ENCODE data around the gene KRTAP9-2. TPM values are rescaled to one million over a fixed set of nuclear protein-coding genes. Genes with fewer than 3 reads are reported as not detected.
A peak's percentile ranks its signal among the peaks of the same experiment; 100 is the strongest.
"Not testable (repeated sequence)": the region's sequence is repeated elsewhere in the genome, so short reads cannot be mapped to it uniquely, and the experiment has no call there.

Gene KRTAP9-2
- total RNA-seq, 1 donor from 2014 or later: not detected

DNA sequence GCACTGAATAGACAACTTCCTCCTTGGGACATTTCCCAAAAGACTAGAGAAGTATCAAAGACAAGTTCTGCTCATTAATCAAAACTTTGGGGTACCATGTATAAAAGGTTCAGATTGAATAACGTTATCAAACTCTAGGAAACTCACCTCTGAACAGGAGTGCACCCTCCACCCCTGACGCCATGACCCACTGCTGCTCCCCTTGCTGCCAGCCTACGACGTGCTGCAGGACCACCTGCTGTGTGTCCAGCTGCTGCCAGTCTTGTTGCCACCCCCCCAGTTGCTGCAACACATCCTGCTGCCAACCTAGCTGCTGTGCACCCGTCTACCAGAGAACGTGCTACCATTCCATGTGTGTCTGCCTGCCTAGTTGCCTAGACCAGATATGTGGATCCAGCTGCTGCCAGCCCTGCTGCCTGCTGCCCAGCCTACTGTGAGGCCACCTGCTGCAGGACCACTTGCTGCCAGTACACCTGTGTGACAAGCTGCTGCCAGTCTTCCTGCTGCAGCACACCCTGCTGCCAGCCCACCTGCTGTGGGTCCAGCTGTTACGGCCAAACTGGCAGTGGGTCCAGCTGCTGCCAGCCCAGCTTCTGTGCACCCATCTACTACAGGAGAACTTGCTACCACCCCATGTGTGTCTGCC lies 13.8 kb upstream of the KRTAP9-2 start:
- Mint-ChIP-seq H3K36me3 (ENCODE audit: low read depth) (no peaks in the 10 kb centered on the region), H3K4me3 (no peak overlapping the region), H3K27ac (no peak overlapping the region), H3K9me3 (no peaks in the 10 kb centered on the region), H3K27me3 (peaks cover 20% of the 10 kb centered on the region), H3K4me1 (no peaks in the 10 kb centered on the region)
- DNase-seq: no peak
- intact Hi-C loops (cut with micrococcal nuclease): no loop called here

DNA sequence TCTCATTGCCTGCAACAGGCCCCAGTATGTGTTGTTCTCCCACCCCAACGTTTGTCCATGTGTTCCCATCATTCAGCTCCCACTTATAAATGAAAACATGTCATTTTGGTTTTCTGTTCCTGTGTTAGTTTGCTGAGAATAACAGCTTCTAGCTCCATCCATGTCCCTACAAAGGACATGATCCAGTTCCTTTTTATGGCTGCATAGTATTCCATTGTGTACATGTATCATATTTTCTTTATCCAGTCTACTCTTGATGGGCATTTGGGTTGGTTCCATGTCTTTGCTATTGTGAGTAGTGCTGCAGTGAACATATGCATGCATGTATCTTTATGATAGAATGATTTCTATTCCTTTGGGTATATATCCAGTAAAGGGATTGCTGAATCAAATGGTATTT lies 10.8 kb upstream of the KRTAP9-2 start:
- Mint-ChIP-seq H3K27me3 (peaks cover 3% of the 10 kb centered on the region), H3K4me3 (no peak overlapping the region), H3K9me3 (no peaks in the 10 kb centered on the region), H3K36me3 (ENCODE audit: low read depth) (no peaks in the 10 kb centered on the region), H3K27ac (no peak overlapping the region), H3K4me1 (no peaks in the 10 kb centered on the region)
- no peak for DNase-seq
- intact Hi-C loops (cut with micrococcal nuclease): no loop called here

DNA sequence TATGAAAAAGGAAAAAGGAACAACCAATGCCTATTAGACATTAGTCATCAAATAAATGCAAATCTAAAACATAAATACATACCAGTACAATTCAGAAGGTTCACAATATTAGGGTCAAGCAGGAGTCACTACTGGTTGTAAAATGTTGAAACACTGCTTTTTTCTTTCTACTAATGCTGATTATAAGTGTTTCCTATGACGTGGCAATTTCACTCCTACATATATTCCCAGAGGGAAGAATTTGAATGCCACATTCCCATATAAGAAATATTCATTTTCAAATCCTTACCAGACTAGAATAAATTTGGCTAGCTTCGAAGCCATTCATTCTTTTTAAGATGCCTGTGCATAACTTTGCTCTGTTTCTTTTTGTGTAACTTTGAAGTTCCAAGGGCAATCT lies 2.6 kb upstream of the KRTAP9-2 start:
- Mint-ChIP-seq H3K9me3 (no peaks in the 10 kb centered on the region), H3K4me1 (no peaks in the 10 kb centered on the region), H3K27me3 (peaks cover 10% of the 10 kb centered on the region), H3K36me3 (ENCODE audit: low read depth) (no peaks in the 10 kb centered on the region), H3K27ac (no peak overlapping the region), H3K4me3 (no peak overlapping the region)
- DNase-seq: no peak
- intact Hi-C loops (cut with micrococcal nuclease): no loop called here

DNA sequence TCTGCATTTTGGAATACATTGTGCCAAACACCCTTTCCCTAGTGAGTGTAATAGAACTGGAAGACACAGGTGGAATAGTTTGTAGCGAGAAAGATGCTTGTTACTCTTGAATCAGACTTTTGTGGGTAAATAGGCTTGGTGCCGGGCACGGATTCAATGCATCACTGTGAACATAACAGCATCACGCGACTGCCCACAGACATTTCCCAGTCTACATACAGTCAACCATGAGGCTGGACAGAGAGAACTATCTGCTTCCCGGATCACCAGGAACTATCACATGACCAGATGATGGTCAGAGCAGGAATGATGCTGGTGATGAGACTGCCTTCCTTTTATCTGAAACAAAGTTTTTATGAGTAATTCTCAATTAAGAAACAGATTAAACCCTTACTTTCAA lies 397 bp upstream of the KRTAP9-2 start:
- Mint-ChIP-seq H3K27me3 (peaks cover 7% of the 10 kb centered on the region), H3K9me3 (no peaks in the 10 kb centered on the region), H3K27ac (no peak overlapping the region), H3K4me3 (no peak overlapping the region), H3K36me3 (ENCODE audit: low read depth) (no peaks in the 10 kb centered on the region), H3K4me1 (no peaks in the 10 kb centered on the region)
- intact Hi-C loops (cut with micrococcal nuclease): no loop called here
- peak; percentile 40 for DNase-seq

DNA sequence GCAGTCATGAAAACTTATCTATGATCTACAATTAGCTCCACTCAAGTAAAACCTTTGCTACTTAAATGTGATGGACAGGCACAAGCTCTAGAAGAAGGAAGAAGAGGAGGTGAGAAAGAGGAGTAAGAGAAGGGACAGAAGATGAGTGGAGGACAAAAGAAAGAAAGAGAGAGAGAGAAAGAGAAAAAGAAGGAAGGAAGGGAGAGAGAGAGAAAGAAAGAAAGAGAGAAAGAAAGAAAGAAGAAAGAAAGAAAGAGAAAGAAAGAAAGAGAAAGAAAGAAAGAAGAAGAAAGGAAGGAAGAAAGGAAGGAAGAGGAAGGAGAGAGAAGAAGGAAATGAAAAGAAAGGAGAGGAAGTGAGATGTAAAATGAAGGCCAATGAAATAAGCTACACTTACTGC lies 3.6 kb downstream of the KRTAP9-2 start:
- intact Hi-C loops (cut with micrococcal nuclease): no loop called here
- no peak for DNase-seq
- Mint-ChIP-seq H3K27ac (no peak overlapping the region), H3K4me1 (no peaks in the 10 kb centered on the region), H3K36me3 (ENCODE audit: low read depth) (no peaks in the 10 kb centered on the region), H3K9me3 (no peaks in the 10 kb centered on the region), H3K27me3 (peaks cover 17% of the 10 kb centered on the region), H3K4me3 (no peak overlapping the region)

DNA sequence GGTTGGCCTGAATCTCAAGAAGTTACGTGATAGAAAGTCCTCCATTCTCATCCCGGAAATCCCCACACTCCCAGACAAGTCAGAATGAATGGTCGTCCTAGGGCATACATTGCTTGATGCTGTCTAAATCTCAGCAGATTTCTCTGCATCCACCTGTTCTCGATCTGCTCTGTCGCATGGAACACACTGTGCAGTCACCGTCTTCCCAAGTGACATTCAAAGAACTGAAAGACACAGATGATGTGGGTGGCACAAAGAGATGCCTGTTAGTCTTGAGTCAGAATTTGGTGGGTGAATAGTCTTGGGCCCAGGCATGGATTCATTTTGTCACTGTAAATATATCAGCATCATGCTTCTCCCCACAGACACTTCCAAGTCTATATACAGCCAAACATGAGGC lies 5.3 kb downstream of the KRTAP9-2 start:
- H3K4me3 Mint-ChIP-seq: no peak overlapping the region
- intact Hi-C loops (cut with micrococcal nuclease): no loop called here
- peaks cover 22% of the 10 kb centered on the region for H3K27me3 Mint-ChIP-seq
- H3K36me3 Mint-ChIP-seq (ENCODE audit: low read depth): no peaks in the 10 kb centered on the region
- H3K4me1 Mint-ChIP-seq: no peaks in the 10 kb centered on the region
- no peak for DNase-seq
- no peak overlapping the region for H3K27ac Mint-ChIP-seq
- no peaks in the 10 kb centered on the region for H3K9me3 Mint-ChIP-seq

DNA sequence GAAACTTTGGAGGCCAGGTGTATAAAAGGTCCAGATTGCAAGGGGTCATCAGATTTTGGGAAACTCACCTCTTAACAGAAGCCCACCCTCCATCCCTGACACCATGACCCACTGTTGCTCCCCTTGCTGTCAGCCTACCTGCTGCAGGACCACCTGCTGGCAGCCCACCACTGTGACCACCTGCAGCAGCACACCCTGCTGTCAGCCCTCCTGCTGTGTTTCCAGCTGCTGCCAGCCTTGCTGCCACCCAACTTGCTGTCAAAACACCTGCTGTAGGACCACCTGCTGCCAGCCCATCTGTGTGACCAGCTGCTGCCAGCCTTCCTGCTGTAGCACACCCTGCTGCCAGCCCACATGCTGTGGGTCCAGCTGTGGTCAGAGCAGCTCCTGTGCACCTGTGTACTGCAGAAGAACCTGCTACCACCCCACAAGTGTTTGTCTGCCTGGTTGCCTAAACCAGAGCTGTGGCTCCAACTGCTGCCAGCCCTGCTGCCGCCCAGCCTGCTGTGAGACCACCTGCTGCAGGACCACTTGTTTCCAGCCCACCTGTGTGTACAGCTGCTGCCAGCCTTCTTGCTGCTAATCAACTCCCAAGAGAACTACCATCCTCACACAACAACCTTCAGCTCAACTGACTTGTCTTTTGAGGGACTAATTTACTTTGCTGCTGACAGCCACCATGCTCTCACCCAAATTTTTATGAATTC lies 6.1 kb downstream of the KRTAP9-2 start, which contains the start of gene KRTAP9-3:
KRTAP9-3 (plus strand) TSS at position 51 of the 707 bp plus-strand sequence; CDS start at position 104, 53 bp downstream.
- H3K4me1 Mint-ChIP-seq; H3K9me3 Mint-ChIP-seq; intact Hi-C loops (cut with micrococcal nuclease); H3K36me3 Mint-ChIP-seq (ENCODE audit: low read depth); H3K27ac Mint-ChIP-seq; H3K4me3 Mint-ChIP-seq; DNase-seq: not testable (repeated sequence)
- H3K27me3 Mint-ChIP-seq: peaks cover 23% of the 10 kb centered on the region

DNA sequence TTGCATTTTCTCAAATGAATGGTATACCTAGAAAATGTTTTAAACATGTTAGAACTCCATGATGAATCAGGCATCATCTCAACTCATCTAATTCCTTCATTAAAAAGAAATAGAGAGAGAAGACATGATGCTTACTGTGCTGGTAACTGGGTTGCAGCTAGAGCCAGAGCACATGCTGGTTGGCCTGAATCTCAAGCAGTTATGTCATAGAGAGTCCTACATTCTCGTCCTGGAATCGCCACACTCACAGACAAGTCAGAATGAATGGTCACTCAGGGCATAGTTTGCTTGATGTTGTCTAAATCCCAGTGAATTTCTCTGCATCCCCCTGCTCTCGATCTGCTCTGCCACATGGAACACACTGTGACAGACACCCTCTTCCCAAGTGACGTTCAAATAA lies 10.7 kb downstream of the KRTAP9-2 start:
- H3K9me3 Mint-ChIP-seq; H3K27ac Mint-ChIP-seq; DNase-seq; intact Hi-C loops (cut with micrococcal nuclease); H3K4me3 Mint-ChIP-seq; H3K36me3 Mint-ChIP-seq (ENCODE audit: low read depth); H3K4me1 Mint-ChIP-seq: not testable (repeated sequence)
- H3K27me3 Mint-ChIP-seq: peaks cover 17% of the 10 kb centered on the region

DNA sequence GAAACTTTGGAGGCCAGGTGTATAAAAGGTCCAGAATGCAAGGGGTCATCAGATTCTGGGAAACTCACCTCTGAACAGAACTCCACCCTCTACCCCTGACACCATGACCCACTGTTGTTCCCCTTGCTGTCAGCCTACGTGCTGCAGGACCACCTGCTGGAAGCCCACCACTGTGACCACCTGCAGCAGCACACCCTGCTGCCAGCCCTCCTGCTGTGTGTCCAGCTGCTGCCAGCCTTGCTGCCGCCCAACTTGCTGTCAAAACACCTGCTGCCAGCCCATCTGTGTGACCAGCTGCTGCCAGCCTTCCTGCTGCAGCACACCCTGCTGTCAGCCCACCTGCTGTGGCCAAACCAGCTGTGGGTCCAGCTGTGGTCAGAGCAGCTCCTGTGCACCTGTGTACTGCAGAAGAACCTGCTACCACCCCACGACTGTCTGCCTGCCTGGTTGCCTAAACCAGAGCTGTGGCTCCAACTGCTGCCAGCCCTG lies 11.5 kb downstream of the KRTAP9-2 start, which contains the start of gene KRTAP9-8:
KRTAP9-8 (plus strand) TSS at position 51 of the 489 bp plus-strand sequence; CDS start at position 104, 53 bp downstream.
- not testable (repeated sequence) for DNase-seq

DNA sequence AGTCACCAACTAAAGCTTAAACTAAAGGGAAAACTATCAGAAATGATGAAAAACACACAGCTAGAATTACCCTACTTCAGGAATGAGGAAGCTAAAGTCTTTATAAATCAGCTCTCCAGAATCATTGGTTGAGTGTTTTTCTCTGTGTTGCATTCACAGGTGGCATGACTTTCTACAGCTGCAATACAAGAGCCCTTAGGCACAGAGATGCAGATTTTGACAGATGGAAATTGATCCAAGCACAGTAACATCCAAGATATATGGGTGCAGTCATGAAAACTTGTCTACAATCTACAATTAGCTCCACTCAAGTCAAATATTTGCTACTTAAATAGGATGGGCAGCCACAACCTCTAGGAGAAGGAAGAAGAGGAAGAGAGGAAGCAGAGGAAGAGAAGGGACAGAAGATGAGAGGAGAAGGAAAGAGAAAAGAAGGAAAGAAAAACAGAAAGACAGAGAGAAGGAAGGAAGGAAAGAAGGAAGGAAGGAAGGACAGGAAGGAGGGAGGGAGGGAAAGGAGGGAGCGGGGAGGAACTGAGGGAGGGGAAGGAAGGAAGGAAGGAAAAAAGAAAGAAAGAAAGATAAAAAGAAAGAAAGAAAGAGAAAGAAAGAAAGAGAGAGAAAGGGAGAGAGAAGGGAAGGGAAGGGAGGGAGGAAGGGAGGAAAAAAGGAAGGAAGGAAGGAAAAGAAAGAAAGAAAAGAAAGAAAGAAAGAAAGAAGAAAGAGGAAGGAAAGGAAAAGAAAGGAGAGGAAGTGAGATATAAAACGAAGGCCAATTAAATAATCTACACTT lies 20.7 kb downstream of the KRTAP9-2 start:
- H3K27ac Mint-ChIP-seq; H3K4me1 Mint-ChIP-seq; intact Hi-C loops (cut with micrococcal nuclease); H3K9me3 Mint-ChIP-seq; H3K36me3 Mint-ChIP-seq (ENCODE audit: low read depth); H3K4me3 Mint-ChIP-seq: not testable (repeated sequence)
- peak; percentile 18 for DNase-seq
- peaks cover 20% of the 10 kb centered on the region for H3K27me3 Mint-ChIP-seq

More for the DNA sequence above, 11.5 kb downstream of the KRTAP9-2 start, which contains the start of gene KRTAP9-8:
- H3K27ac Mint-ChIP-seq; H3K36me3 Mint-ChIP-seq (ENCODE audit: low read depth); H3K4me3 Mint-ChIP-seq; H3K4me1 Mint-ChIP-seq; H3K9me3 Mint-ChIP-seq; intact Hi-C loops (cut with micrococcal nuclease): not testable (repeated sequence)
- peaks cover 19% of the 10 kb centered on the region for H3K27me3 Mint-ChIP-seq

DNA sequence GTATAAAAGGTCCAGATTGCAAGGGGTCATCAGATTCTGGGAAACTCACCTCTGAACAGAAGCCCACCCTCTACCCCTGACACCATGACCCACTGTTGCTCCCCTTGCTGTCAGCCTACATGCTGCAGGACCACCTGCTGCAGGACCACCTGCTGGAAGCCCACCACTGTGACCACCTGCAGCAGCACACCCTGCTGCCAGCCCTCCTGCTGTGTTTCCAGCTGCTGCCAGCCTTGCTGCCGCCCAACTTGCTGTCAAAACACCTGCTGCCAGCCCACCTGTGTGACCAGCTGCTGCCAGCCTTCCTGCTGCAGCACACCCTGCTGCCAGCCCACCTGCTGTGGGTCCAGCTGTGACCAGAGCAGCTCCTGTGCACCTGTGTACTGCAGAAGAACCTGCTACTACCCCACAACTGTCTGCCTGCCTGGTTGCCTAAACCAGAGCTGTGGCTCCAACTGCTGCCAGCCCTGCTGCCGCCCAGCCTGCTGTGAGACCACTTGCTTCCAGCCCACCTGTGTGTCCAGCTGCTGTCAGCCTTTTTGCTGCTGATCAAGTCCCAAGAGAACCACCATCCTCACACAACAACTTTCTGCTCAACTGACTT lies 23.3 kb downstream of the KRTAP9-2 start, which contains the start of gene KRTAP9-4:
KRTAP9-4 (plus strand) TSS at position 51 of the 604 bp plus-strand sequence; CDS start at position 85, 34 bp downstream.
- intact Hi-C loops (cut with micrococcal nuclease); H3K9me3 Mint-ChIP-seq; H3K36me3 Mint-ChIP-seq (ENCODE audit: low read depth); H3K4me1 Mint-ChIP-seq; H3K27ac Mint-ChIP-seq; H3K4me3 Mint-ChIP-seq: not testable (repeated sequence)
- H3K27me3 Mint-ChIP-seq: peaks cover 22% of the 10 kb centered on the region
- DNase-seq: peak; percentile 37

DNA sequence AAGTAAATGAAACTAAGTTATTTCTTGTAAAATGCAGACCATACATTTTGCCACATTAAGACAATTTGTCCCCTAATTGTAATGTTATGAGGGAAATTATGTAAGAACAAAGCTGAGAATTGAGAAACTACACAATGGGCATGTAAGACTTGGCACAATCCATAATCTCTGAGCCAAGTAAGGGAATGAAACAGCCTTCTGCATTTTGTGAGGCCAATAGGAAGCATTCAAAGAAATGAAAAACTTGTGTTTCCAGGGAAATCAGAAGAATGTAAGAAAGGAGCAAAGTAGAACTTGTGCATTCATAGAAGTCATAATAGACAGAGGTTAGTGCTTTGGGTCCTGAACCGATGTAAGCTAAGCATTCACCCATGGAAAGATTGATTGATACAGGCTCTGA lies 24.8 kb downstream of the KRTAP9-2 start:
- DNase-seq: no peak
- intact Hi-C loops (cut with micrococcal nuclease): no loop called here
- Mint-ChIP-seq H3K9me3 (no peaks in the 10 kb centered on the region), H3K27me3 (peaks cover 24% of the 10 kb centered on the region), H3K4me1 (no peaks in the 10 kb centered on the region), H3K4me3 (no peak overlapping the region), H3K27ac (no peak overlapping the region), H3K36me3 (ENCODE audit: low read depth) (no peaks in the 10 kb centered on the region)

DNA sequence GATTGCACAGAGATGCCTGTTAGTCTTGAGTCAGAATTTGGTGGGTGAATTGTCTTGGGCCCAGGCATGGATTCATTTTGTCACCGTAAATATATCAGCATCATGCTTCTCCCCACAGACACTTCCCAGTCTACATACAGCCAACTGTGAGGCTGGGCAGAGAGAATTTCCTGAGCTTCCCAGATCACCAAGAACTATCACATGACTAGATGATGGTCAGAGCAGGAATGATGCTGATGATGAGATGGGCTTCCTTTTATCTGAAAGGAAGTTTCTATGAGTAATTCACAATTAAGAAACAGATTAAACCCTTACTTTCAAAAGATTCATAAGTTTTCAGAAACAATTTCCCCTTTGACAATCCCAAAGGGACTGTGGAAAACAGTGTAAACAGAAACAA lies 28.4 kb downstream of the KRTAP9-2 start:
- H3K27me3 Mint-ChIP-seq: peaks cover 34% of the 10 kb centered on the region
- peak; percentile 40 for DNase-seq
- H3K4me1 Mint-ChIP-seq: no peaks in the 10 kb centered on the region
- H3K4me3 Mint-ChIP-seq: no peak overlapping the region
- H3K9me3 Mint-ChIP-seq: no peaks in the 10 kb centered on the region
- intact Hi-C loops (cut with micrococcal nuclease): loop anchor here (5.0 kb wide), 1 partner anchor 42 kb away; no protein-coding TSS in a partner anchor
- no peak overlapping the region for H3K27ac Mint-ChIP-seq
- no peaks in the 10 kb centered on the region for H3K36me3 Mint-ChIP-seq (ENCODE audit: low read depth)

Measured in activated CD4-positive, alpha-beta T cell treated with anti-CD3 and anti-CD28 coated beads, Interleukin-2, amount 10 ng/mL, durations not matched to agents 24 days and 14 days (primary cell).